T-helper 17 cell (primary cell): Measurements from ENCODE around the gene SH3RF1. TPM values are rescaled to one million over a fixed set of nuclear protein-coding genes. Genes with fewer than 3 reads are reported as not detected.
A peak's percentile ranks its signal among the peaks of the same experiment; 100 is the strongest.

Experiments used
- ATAC-seq: fragments of 150-1000 bp; cut with Tn5 transposase; 2 replicates; pipeline ENCODE4 v1.10.0; 2021; ENCODE audit warnings: mild to moderate bottlenecking, moderate library complexity
- DNase-seq, 3 donors: peaks; one replicate each; pipeline versions ENCODE4 v3.0.0 to v3.0.0-alpha.2; 2020 to 2021
- H3K9me3 ChIP-seq: one replicate; pipeline ENCODE4 v1.7.0; 2013; ENCODE audit warnings: low read length, mild to moderate bottlenecking; ENCODE audit not compliant: control insufficient read depth, poor library complexity, severe bottlenecking
- H3K27ac Mint-ChIP-seq: one replicate; pipeline ENCODE4 v1.8.0; 2022; ENCODE audit warnings: mild to moderate bottlenecking, moderate library complexity, mixed read lengths
- H3K27me3 Mint-ChIP-seq: one replicate; pipeline ENCODE4 v1.8.0; 2022; ENCODE audit warnings: mixed read lengths
- H3K36me3 Mint-ChIP-seq: one replicate; pipeline ENCODE4 v1.8.0; 2022; ENCODE audit warnings: low read depth, mixed read lengths
- H3K4me1 Mint-ChIP-seq: one replicate; pipeline ENCODE4 v1.8.0; 2022; ENCODE audit warnings: mild to moderate bottlenecking, mixed read lengths
- H3K4me3 Mint-ChIP-seq: one replicate; pipeline ENCODE4 v1.8.0; 2022; ENCODE audit warnings: mild to moderate bottlenecking, moderate library complexity, mixed read lengths
- total RNA-seq, 4 donors: library from RNA in 2 of 4; stranded (reverse) in 2 of 4; gene quantifications; one replicate each; pipeline ENCODE4 v1.2.3 and lab custom pipeline; 2022 to 2026

SH3RF1 gene
- total RNA-seq, 2 donors from 2014 or later, result 0.16 to 0.42 TPM

DNA sequence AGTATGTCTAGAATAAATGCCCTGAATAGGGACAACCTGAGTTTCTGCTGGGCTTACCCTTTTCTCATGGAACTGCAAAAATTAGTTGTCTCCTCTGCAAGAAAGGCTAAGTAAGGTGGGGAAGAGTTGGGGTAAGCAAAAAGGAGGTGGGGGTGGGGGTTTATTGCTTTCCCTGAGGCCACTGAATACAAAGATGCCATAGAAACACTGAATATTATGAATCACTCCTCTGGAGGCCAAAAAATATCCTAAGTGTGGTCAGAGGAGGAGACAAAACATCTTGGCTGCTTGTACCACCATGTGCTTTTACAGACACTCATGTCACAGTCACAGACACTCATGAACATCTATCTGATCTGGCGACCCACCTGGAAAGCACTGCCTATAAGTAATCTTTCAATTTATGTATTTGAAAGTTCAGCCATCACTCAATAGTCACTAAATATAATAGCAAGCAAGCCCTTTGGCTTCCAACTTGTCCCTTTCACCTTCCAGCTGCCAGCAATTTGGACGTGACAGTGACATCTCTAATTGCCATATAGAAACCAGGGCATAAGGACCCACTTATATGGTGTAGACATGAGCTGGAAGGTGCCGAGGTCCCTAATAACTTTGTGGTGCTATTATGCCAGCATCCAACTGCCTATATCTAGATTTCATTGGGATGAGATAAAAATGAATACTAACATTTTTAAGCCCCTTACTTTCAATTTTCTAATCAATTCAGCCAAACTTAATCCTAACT, 138.0 kb downstream of the SH3RF1 start:
- H3K4me1 Mint-ChIP-seq, result peaks cover 2% of the 10 kb centered on the region
- H3K27me3 Mint-ChIP-seq, result peaks cover 35% of the 10 kb centered on the region

DNA sequence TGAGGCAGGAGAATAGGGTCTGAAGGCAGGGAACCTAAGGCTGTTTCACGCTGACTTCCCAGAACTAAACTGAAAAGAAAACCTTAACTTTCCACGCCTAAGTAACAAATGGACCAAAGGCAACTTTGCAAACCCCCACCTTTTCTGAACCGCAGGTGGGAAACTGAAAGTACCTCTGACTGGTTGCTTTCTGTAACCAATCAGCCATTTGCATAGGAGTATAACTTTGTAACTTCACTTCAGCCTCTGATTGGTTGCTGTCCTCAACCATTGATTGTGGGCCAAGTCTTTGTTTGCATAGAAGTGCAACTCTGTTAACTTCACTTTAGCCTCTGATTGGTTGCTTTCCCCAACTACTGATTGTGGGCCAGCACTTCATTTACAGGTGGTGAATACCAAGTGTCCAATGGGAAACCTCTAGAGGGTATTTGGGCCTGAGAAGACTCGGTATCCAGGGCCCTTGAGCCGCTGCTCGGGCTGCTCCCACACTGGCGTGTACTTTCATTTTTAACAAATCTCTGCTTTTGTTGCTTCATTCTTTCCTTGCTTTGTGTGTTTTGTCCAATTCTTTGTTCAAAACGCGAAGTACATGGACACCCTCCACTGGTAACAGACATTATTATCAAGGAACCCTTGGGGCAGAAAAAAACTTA, 139.1 kb downstream of the SH3RF1 start:
- ATAC-seq (no peak), DNase-seq (no peak)
- Mint-ChIP-seq H3K36me3 (no peaks in the 10 kb centered on the region), H3K27me3 (peaks cover 35% of the 10 kb centered on the region), H3K4me1 (peaks cover 2% of the 10 kb centered on the region), H3K4me3 (no peak overlapping the region), H3K27ac (no peak overlapping the region)
- H3K9me3 ChIP-seq, result no peaks in the 10 kb centered on the region

More for the DNA sequence above, 138.0 kb downstream of the SH3RF1 start:
- ATAC-seq (no peak), DNase-seq (no peak)
- Mint-ChIP-seq H3K27ac (peak overlapping the region; percentile 66), H3K36me3 (no peaks in the 10 kb centered on the region), H3K4me3 (no peak overlapping the region)
- no peaks in the 10 kb centered on the region for H3K9me3 ChIP-seq

DNA sequence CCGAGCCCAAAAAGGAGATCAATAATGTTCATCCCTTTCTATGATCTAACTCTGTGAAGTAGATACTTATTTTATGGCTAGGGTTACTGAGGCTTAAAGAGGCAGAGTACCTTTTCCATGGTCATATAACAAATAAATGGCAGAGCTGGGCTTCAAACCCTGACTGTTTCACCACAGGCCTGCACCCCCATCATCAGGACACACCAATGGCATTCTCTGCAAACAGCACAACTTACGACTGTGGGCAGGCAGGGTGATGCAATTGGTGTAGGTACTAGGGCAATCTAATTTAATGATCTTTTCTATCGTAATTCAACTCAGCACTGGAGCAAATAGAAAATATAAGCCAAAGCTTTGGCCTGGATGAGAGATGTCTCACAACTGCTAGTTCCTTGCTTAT, 141.9 kb downstream of the SH3RF1 start:
- no peak for ATAC-seq

DNA sequence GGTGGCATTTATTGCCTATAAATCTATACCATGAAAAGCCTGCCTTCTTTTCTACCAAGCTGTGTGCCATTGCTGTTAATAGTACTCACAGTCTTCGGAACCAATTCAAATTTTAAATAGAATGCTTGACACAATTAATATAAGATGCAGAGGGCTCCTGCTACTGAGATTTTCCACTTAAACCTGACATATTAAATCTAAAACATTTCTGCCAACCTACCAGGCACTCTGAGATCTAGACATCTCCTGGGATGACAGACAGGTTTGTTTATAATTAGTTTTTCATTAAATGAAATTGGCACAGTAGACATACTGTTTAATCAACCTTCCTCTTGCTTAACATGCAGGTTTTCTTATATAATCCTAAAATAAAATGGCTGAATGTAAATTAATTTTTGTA, 143.4 kb downstream of the SH3RF1 start:
- Mint-ChIP-seq H3K27me3 (peaks cover 10% of the 10 kb centered on the region), H3K4me3 (no peak overlapping the region), H3K27ac (no peak overlapping the region), H3K4me1 (no peaks in the 10 kb centered on the region), H3K36me3 (no peaks in the 10 kb centered on the region)
- ATAC-seq (no peak), DNase-seq (no peak)
- no peaks in the 10 kb centered on the region for H3K9me3 ChIP-seq

More for the DNA sequence above, 141.9 kb downstream of the SH3RF1 start:
- no peak for DNase-seq
- Mint-ChIP-seq H3K4me1 (peaks cover 2% of the 10 kb centered on the region), H3K4me3 (no peak overlapping the region), H3K27me3 (peaks cover 14% of the 10 kb centered on the region), H3K27ac (no peak overlapping the region), H3K36me3 (no peaks in the 10 kb centered on the region)
- H3K9me3 ChIP-seq, result no peaks in the 10 kb centered on the region

DNA sequence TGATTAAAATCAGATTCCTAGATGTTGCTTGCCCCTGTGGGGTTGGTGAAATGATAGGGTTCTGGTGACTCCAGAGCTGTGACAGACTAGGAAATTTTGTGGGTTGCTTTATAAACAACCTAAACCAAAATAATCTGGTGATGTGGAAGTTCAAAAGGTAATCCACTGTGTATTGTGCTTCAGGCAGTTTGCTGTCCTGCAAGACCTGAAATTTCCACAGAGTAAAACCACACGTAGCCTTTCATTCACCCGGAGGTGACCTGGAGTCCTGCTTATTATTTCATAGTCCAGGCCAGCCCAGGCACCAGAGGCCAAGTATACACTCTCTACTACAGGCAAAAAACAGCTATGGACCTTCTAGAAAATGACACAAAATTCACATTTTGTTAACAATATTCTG, 146.1 kb downstream of the SH3RF1 start:
- Mint-ChIP-seq H3K27ac (no peak overlapping the region), H3K4me3 (no peak overlapping the region), H3K27me3 (peaks cover 24% of the 10 kb centered on the region), H3K36me3 (no peaks in the 10 kb centered on the region), H3K4me1 (no peaks in the 10 kb centered on the region)
- DNase-seq (no peak), ATAC-seq (no peak)
- H3K9me3 ChIP-seq, result no peaks in the 10 kb centered on the region

DNA sequence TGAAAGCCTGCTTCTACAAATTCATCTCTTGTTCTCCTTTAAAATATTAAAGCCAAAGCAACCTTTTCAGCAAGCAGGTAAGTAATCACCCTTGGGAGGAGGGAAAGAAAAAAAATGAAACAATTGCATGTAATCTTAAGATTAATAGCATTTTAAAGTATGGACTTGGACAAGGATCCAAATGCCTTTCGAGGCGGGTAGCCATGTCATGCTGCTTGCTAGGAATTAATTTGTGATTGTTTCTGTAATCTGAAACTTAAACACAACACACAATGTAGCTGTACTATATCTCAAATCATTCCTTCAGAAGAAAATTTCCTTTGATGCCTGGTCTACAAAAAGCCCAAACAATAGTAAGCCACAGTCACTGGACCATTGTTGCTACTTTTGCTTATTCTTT, 148.3 kb downstream of the SH3RF1 start:
- H3K9me3 ChIP-seq, result no peaks in the 10 kb centered on the region
- no peaks in the 10 kb centered on the region for H3K4me1 Mint-ChIP-seq
- H3K36me3 Mint-ChIP-seq, result no peaks in the 10 kb centered on the region
- ATAC-seq (no peak), DNase-seq (no peak)
- no peak overlapping the region for H3K27ac Mint-ChIP-seq
- H3K4me3 Mint-ChIP-seq, result no peak overlapping the region
- H3K27me3 Mint-ChIP-seq, result peaks cover 26% of the 10 kb centered on the region

DNA sequence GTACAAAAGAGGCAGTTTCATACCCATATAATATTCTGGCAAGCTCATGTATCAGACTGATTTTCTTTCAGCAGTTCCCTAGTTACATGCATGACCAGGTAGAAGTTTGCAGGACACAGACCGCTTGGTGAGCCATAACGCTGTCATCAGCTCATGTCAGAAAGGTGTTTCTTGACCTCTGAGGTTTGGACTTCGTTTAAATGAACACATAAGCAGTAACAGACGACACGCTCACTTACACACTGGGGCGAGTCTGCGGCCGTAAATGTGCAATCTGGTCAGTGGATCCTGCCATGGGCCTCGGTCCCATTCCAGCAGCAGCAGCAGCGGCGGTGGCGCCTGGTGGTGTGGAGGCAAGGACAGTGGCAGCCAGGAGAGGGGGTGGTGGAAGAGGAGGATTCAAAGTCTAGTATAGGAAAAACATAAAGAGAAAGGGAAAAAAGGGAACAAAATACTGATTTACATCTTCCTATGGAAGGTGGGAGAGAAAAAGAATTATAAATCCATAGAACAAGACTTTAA, 148.8 kb downstream of the SH3RF1 start:
- H3K27me3 Mint-ChIP-seq, result peaks cover 31% of the 10 kb centered on the region
- H3K27ac Mint-ChIP-seq, result no peak overlapping the region
- no peaks in the 10 kb centered on the region for H3K4me1 Mint-ChIP-seq
- H3K9me3 ChIP-seq, result no peaks in the 10 kb centered on the region
- no peaks in the 10 kb centered on the region for H3K36me3 Mint-ChIP-seq
- no peak overlapping the region for H3K4me3 Mint-ChIP-seq
- DNase-seq (no peak), ATAC-seq (no peak)

DNA sequence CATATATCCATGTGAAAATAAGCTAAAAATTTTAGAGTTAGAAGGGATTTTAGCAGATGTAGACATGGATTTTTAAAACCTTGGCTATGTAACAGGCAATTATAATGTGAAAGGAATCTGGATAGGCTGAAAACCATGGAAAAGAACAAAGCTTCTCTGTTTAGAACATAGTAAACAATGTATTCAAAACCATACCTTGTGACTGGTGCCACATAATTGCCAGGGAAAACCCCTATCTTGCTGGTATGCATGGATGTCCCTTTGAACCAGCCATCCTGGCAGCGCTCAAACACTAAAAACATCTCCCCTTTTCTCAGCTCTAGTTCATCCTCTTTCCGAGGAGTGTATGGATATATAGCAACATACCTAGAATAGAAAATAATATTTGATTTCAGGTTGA, 150.1 kb downstream of the SH3RF1 start:
- H3K4me3 Mint-ChIP-seq, result no peak overlapping the region
- ATAC-seq (no peak), DNase-seq (no peak)
- no peaks in the 10 kb centered on the region for H3K9me3 ChIP-seq
- H3K27ac Mint-ChIP-seq, result no peak overlapping the region
- H3K36me3 Mint-ChIP-seq, result no peaks in the 10 kb centered on the region
- H3K27me3 Mint-ChIP-seq, result peaks cover 32% of the 10 kb centered on the region
- no peaks in the 10 kb centered on the region for H3K4me1 Mint-ChIP-seq

DNA sequence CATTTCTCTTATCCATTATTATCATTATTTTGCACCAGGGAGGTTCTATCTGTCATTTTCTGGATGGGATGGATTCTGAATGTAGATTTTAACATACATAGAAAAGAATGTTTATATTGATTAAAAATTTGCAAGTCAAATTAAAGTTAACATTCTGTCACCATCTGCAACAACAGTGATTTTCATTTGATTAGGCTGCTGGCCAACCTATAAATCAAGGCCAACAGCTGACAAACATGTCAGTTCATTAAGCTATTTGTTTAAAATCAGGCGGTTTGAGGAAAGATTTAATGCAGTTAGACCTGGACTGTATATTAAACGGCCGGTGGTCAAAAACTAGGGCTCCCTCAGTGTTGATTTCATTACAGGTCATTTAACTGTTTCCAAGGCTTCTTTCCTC, 151.2 kb downstream of the SH3RF1 start:
- ATAC-seq (no peak), DNase-seq (no peak)
- Mint-ChIP-seq H3K36me3 (no peaks in the 10 kb centered on the region), H3K4me1 (no peaks in the 10 kb centered on the region), H3K27me3 (peaks cover 32% of the 10 kb centered on the region), H3K27ac (no peak overlapping the region), H3K4me3 (no peak overlapping the region)
- no peaks in the 10 kb centered on the region for H3K9me3 ChIP-seq

DNA sequence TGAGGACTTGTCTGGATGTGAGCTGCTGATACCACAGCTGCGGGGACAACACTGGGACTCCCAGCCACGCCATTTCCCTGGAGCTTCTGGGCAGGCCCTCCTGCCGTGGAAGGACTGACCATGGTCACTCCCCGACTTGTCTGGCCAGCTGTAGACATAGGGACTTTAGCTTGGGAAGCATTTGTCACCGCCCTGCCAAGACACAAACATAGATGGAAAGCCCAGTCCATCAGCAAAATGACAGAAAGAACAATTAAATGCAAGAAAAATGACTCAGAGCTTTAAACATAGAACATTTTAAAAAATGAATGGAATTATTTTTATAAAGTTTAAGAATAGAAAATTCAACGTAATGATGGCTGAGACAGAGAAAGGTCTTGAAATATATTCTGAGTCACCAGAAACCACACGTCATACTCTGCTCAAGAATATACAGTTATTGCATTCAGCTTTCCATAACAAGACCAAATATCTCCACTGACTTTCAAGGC, 153.1 kb downstream of the SH3RF1 start:
- Mint-ChIP-seq H3K27ac (no peak overlapping the region), H3K27me3 (peaks cover 25% of the 10 kb centered on the region), H3K36me3 (no peaks in the 10 kb centered on the region), H3K4me1 (no peaks in the 10 kb centered on the region), H3K4me3 (no peak overlapping the region)
- ATAC-seq (no peak), DNase-seq (no peak)
- no peaks in the 10 kb centered on the region for H3K9me3 ChIP-seq

DNA sequence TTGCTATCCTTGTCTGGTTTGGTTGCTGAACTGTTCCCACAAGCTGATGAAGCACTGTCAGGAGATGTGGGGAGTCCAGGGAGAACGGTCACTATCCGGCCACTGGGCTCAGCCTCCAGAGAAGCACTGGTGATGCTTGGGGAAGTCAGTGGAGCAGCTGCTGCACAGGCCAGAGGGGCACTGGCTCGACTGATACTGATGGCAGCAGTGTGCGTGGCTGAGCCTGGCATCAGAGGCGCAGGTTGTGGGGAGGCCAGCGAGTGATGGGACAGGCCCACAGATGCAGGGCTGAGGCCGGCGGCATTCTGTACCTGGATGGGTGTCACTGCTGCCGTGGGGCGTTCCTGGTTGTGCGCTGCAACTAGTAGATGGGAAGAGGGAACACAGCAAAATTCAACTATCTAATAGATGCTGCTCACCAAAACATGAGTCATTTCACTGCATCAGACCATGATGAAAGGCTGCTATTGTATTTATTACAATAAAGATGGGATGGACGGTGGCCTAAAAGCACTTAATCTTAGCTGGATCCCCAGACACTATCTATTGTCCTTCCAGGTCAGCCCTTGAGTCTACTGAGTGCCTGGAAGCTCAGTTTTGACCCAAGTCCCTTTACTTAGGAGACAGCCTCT, 154.4 kb downstream of the SH3RF1 start:
- no peak for DNase-seq
- ATAC-seq, result no peak
- H3K9me3 ChIP-seq, result no peaks in the 10 kb centered on the region
- Mint-ChIP-seq H3K27me3 (peaks cover 24% of the 10 kb centered on the region), H3K36me3 (no peaks in the 10 kb centered on the region), H3K4me1 (peaks cover 2% of the 10 kb centered on the region), H3K4me3 (no peak overlapping the region), H3K27ac (no peak overlapping the region)

DNA sequence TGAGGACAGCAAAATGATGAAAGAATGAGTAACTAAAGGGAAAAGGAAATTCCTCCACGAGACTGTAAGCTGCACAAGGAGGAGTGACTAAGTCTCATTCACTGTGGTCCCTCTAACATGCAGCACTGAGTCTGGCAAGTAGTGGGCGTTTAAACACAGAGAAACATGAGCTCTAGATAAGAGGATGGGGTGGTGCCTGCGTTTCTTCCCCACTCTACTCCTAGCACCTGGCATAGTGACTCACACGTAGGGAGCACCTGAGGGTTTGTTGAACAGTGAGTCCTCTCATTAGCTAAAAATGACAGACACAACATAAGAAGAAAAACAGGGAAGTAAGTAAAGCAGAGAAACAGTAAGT, 154.9 kb downstream of the SH3RF1 start:
- no peak for ATAC-seq
- peaks cover 2% of the 10 kb centered on the region for H3K4me1 Mint-ChIP-seq
- H3K9me3 ChIP-seq, result no peaks in the 10 kb centered on the region
- H3K4me3 Mint-ChIP-seq, result no peak overlapping the region
- H3K27ac Mint-ChIP-seq, result no peak overlapping the region
- H3K36me3 Mint-ChIP-seq, result no peaks in the 10 kb centered on the region
- no peak for DNase-seq
- H3K27me3 Mint-ChIP-seq, result peaks cover 19% of the 10 kb centered on the region

DNA sequence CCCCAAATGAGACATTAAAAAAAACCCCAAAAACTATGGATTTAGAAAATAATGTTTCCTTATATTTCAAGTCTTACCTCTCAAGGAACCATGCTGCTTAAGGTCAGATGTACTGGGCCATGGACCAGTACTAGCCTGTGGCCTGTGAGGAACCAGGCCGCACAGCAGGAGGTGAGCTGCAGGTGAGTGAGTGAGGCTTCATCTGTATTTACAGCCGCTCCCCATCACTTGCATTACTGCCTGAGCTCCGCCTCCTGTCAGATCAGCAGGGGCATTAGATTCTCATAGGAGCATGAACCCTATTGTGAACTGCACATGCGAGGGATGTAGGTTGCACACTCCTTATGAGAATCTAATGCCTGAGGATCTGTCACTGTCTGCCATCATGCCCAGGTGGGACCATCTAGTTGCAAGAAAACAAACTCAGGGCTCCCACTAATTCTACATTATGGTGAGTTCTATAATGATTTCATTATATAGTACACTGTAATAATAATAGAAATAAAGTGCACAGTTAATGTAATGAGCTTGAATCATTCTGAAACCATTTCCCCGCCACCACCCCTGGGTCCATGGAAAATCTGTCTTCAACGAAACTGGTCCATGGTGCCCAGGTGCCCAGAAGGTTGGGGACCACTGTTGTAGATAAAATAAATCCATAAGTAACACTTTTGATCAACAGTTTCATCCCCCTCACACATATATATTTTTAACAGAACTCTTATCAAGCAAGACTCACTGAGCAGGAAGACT, 155.4 kb downstream of the SH3RF1 start:
- Mint-ChIP-seq H3K4me3 (no peak overlapping the region), H3K27me3 (peaks cover 15% of the 10 kb centered on the region), H3K27ac (no peak overlapping the region), H3K4me1 (peaks cover 2% of the 10 kb centered on the region), H3K36me3 (no peaks in the 10 kb centered on the region)
- DNase-seq (no peak), ATAC-seq (no peak)
- H3K9me3 ChIP-seq, result no peaks in the 10 kb centered on the region
